SH-SY5Y (cell line): ENCODE measurements around the gene AOC3.

Source experiments
- GATA2 ChIP-seq: IDR thresholded peaks from 2 replicates; pipeline ENCODE4 v1.6.1; 2011; ENCODE audit warnings: mild to moderate bottlenecking, low read depth, low read length
- GATA3 ChIP-seq: IDR thresholded peaks from 2 replicates; pipeline ENCODE4 v1.6.1; 2011; ENCODE audit warnings: low read depth, mild to moderate bottlenecking, low read length, moderate library complexity

DNA sequence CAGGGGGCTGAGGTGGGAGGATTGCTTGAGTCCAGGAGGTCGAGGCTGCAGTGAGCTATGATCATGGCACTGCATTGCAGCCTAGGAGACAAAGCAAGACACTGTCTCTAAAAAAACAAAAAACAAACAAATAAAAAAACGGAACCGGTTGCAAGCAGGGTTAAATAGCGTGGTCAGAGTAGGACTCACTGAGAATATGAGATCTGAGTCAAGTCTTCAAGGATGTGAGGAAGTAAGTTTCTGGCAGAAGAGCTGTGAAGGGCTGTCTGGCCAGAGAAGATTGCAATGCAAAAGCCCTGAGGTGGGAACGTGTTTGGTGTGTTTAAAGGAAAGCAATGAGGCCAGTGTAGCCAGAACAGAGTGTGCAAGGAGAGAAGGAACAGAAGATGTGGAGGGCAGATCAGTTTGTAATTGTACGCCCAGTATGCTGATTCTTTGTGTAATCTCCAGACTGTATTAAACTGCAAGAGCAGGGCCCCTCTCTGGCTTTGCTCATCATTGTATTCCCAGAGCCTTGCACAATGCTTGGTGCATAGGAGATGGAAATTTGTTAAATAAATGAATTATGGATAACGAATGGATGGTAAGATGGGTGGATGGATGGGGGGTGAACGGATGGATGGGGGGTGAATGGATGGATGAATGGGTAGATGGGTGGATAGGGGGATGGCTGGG lies 55.9 kb downstream of the AOC3 start:
- TF ChIP-seq GATA3 = no peak
- no peak for TF ChIP-seq GATA2
